ENCODE results near the gene EHD1.

DNA sequence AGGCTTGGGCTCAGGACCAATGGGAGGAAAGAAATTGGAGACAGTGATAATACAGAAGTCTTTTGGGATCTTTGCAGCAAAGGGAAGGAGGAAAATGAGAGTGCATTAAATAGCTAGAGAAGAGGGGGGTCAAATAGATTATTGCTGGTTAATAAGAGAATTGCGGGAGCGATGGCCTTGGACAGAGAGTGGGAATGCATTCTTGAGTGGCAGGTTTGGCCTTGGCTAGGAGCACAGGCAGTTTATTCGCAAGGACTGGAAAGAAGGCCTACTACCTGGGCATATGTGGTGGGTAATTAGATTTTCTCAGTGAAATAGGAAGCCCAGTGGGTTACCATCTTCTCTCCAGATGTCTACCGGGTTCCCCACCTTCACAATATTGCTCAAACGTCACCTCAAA lies 64.6 kb downstream of the EHD1 start:
- no peak for TF ChIP-seq CTCF (IDR thresholded peaks at IDR 0.05)
- TF ChIP-seq ZFX (IDR thresholded peaks at IDR 0.05; ENCODE audit: borderline replicate concordance): no peak

Data from 22Rv1 (cell line).